ENCODE measurements around the gene ERCC1. TPM values are rescaled to one million over a fixed set of nuclear protein-coding genes. Genes with fewer than 3 reads are reported as not detected.
A peak's percentile ranks its signal among the peaks of the same experiment; 100 is the strongest.

ERCC1 gene
- total and polyA plus RNA-seq, 2 of the 13 experiments (the other 11 are each of a cell fraction or from before 2014, with no cell fraction given), result 40.0 to 66.4 TPM

GRCh38 chr19:45424191-45425058 is 708 bp upstream of the ERCC1 start (continued):
- TF ChIP-seq ATAD3A (CRISPR knock-in tag; IDR thresholded peaks at IDR 0.05) (no peak), HMG20B (CRISPR knock-in tag; conservative IDR thresholded peaks at IDR 0.05) (0 out of 2 replicates have a peak, but pooled peaks have one; percentile 39), ZNF468 (CRISPR knock-in tag; IDR thresholded peaks at IDR 0.05) (no peak), ZSCAN29 (CRISPR knock-in tag; conservative IDR thresholded peaks at IDR 0.05) (0 out of 2 replicates have a peak, but pooled peaks have one; percentile 42), ZNF430 (CRISPR knock-in tag; IDR thresholded peaks at IDR 0.05) (no peak), TP53 (CRISPR knock-in tag; conservative IDR thresholded peaks at IDR 0.05) (no peak; the same call in 1 of the 2 replicates), FLYWCH1 (CRISPR knock-in tag; IDR thresholded peaks at IDR 0.05) (no peak), ATF3 (CRISPR knock-in tag; IDR thresholded peaks at IDR 0.05) (0 out of 2 replicates have a peak, but pooled peaks have one; percentile 44), SNAPC5 (CRISPR knock-in tag; IDR thresholded peaks at IDR 0.05; ENCODE audit: borderline replicate concordance) (no peak), NR0B2 (CRISPR knock-in tag; IDR thresholded peaks at IDR 0.05) (no peak), CREB1 (IDR thresholded peaks at IDR 0.05) (no peak), CREB1 (CRISPR knock-in tag; IDR thresholded peaks at IDR 0.05) (no peak), ZFP90 (CRISPR knock-in tag; IDR thresholded peaks at IDR 0.05; ENCODE audit: borderline replicate concordance) (no peak; the same call in 1 of the 2 replicates), ZFP62 (CRISPR knock-in tag; IDR thresholded peaks at IDR 0.05) (no peak), DZIP1 (CRISPR knock-in tag; IDR thresholded peaks at IDR 0.05) (no peak), ARHGAP35 (CRISPR knock-in tag; IDR thresholded peaks at IDR 0.05; ENCODE audit: borderline replicate concordance) (no peak; the same call in 1 of the 2 replicates), SATB2 (CRISPR knock-in tag; IDR thresholded peaks at IDR 0.05) (no peak), ASH2L (IDR thresholded peaks at IDR 0.05; ENCODE audit: insufficient read length, low read depth, low read length) (no peak), PLSCR1 (CRISPR knock-in tag; IDR thresholded peaks at IDR 0.05; ENCODE audit: borderline replicate concordance) (no peak), ZNF678 (CRISPR knock-in tag; IDR thresholded peaks at IDR 0.05) (no peak; the same call in 1 of the 2 replicates), KDM5B (CRISPR knock-in tag; IDR thresholded peaks at IDR 0.05; ENCODE audit: borderline replicate concordance) (no peak; the same call in 1 of the 2 replicates), KLF11 (CRISPR knock-in tag; IDR thresholded peaks at IDR 0.05) (no peak), ZNF329 (CRISPR knock-in tag; IDR thresholded peaks at IDR 0.05; ENCODE audit: low read depth) (no peak)
